Measurements from ENCODE around the gene C4A. TPM values are rescaled to one million over a fixed set of nuclear protein-coding genes. Genes with fewer than 3 reads are reported as not detected.
"Not testable (repeated sequence)": the region's sequence is repeated elsewhere in the genome, so short reads cannot be mapped to it uniquely, and the experiment has no call there.

The C4A gene
- total and polyA plus RNA-seq, 2 of the 8 experiments (the other 6 are each of a cell fraction or from before 2014, with no cell fraction given), result 0.62 to 2.4 TPM

- H2BK12ac ChIP-seq (ENCODE audit: low read depth, low read length); H3K4ac ChIP-seq (replicated peaks; ENCODE audit: insufficient read length, low read depth, low read length); H2BK15ac ChIP-seq (ENCODE audit: low read length); H4K5ac ChIP-seq (ENCODE audit: insufficient read length, low read depth, low read length); H3K36me3 ChIP-seq (ENCODE audit: control insufficient read depth in 2 of 4, insufficient read depth in 4 of 4, low read length in 3 of 4); H3K4me3 ChIP-seq (ENCODE audit: extremely low read depth in 1 of 4, insufficient read depth in 2 of 4, low read depth in 3 of 4, low read length in 4 of 4); CTCF ChIA-PET (ENCODE audit: partially characterized antibody); H4K20me1 ChIP-seq (replicated peaks in 1 of 2; ENCODE audit: control insufficient read depth in 1 of 2, insufficient read depth in 2 of 2, low read length in 2 of 2); FAIRE-seq; DNase-seq (ENCODE audit: low read depth in 1 of 2, low spot score in 2 of 2); H3K56ac ChIP-seq (replicated peaks; ENCODE audit: insufficient read length, low read depth, low read length); H4K8ac ChIP-seq (ENCODE audit: extremely low read depth, insufficient read depth, low read length); H2BK120ac ChIP-seq (replicated peaks; ENCODE audit: low read depth, low read length); POLR2A ChIA-PET (ENCODE audit: partially characterized antibody); H2BK5ac ChIP-seq (ENCODE audit: low read depth, low read length); H3K4me2 ChIP-seq (ENCODE audit: insufficient read depth in 1 of 2, low read depth in 2 of 2, low read length in 2 of 2); H3K9ac ChIP-seq (replicated peaks in 1 of 4; ENCODE audit: extremely low read depth in 1 of 4, low read depth in 3 of 4, low read length in 3 of 4); H2AK5ac ChIP-seq (ENCODE audit: low read depth, low read length); H3K27me3 ChIP-seq (replicated peaks in 1 of 4; ENCODE audit: control insufficient read depth in 3 of 4, extremely low read depth in 1 of 4, insufficient read depth in 3 of 4, low read length in 3 of 4); H3K27ac ChIP-seq (ENCODE audit: low read depth, low read length); H3K9me3 ChIP-seq (ENCODE audit: insufficient read depth in 2 of 2, low read depth in 1 of 2, low read length in 1 of 2); H4K91ac ChIP-seq (replicated peaks; ENCODE audit: insufficient read length, low read length); H3K23me2 ChIP-seq (ENCODE audit: low read depth, low read length); H2AFZ ChIP-seq (ENCODE audit: low read length); H3K79me1 ChIP-seq (ENCODE audit: low read depth, low read length); H3K23ac ChIP-seq (ENCODE audit: insufficient read length); H3K4me1 ChIP-seq (replicated peaks in 1 of 4; ENCODE audit: control insufficient read depth in 3 of 4, insufficient read depth in 4 of 4, low read length in 3 of 4); H3K14ac ChIP-seq (ENCODE audit: insufficient read length); H2BK20ac ChIP-seq (ENCODE audit: low read length); H3K79me2 ChIP-seq (ENCODE audit: control insufficient read depth in 1 of 2, insufficient read depth in 2 of 2, low read length in 2 of 2); H3K18ac ChIP-seq (ENCODE audit: extremely low read depth, low read length): not testable (repeated sequence)
- no CpG with 5 or more reads among the region's 6 CpGs for WGBS, 2 experiments (ENCODE audit: extremely low coverage in 1 of 2, insufficient coverage in 1 of 2, insufficient read length in 1 of 2, insufficient replicate concordance in 2 of 2, low coverage in 1 of 2, low lambda C conversion rate in 2 of 2, missing lambda C conversion rate in 1 of 2)
Observed at GRCh38 chr6:32014547-32014946, 32.7 kb downstream of the C4A start, which contains the start of gene C4B. C4B (plus strand) TSS chr6:32014795; CDS start chr6:32014846, 51 bp downstream.

- FAIRE-seq; CTCF ChIA-PET (ENCODE audit: partially characterized antibody); H3K79me2 ChIP-seq (ENCODE audit: control insufficient read depth in 1 of 2, insufficient read depth in 2 of 2, low read length in 2 of 2); H3K27ac ChIP-seq (ENCODE audit: low read depth, low read length); H4K91ac ChIP-seq (replicated peaks; ENCODE audit: insufficient read length, low read length); H3K4me3 ChIP-seq (ENCODE audit: extremely low read depth in 1 of 4, insufficient read depth in 2 of 4, low read depth in 3 of 4, low read length in 4 of 4); H4K5ac ChIP-seq (ENCODE audit: insufficient read length, low read depth, low read length); H3K4ac ChIP-seq (replicated peaks; ENCODE audit: insufficient read length, low read depth, low read length); H3K4me2 ChIP-seq (ENCODE audit: insufficient read depth in 1 of 2, low read depth in 2 of 2, low read length in 2 of 2); H2AK5ac ChIP-seq (ENCODE audit: low read depth, low read length); H4K8ac ChIP-seq (ENCODE audit: extremely low read depth, insufficient read depth, low read length); H3K23me2 ChIP-seq (ENCODE audit: low read depth, low read length); H2BK5ac ChIP-seq (ENCODE audit: low read depth, low read length); H3K23ac ChIP-seq (ENCODE audit: insufficient read length); H2BK15ac ChIP-seq (ENCODE audit: low read length); H3K9me3 ChIP-seq (ENCODE audit: insufficient read depth in 2 of 2, low read depth in 1 of 2, low read length in 1 of 2); POLR2A ChIA-PET (ENCODE audit: partially characterized antibody); H3K9ac ChIP-seq (replicated peaks in 1 of 4; ENCODE audit: extremely low read depth in 1 of 4, low read depth in 3 of 4, low read length in 3 of 4); H3K18ac ChIP-seq (ENCODE audit: extremely low read depth, low read length); H2BK12ac ChIP-seq (ENCODE audit: low read depth, low read length); H3K36me3 ChIP-seq (ENCODE audit: control insufficient read depth in 2 of 4, insufficient read depth in 4 of 4, low read length in 3 of 4); H2BK20ac ChIP-seq (ENCODE audit: low read length); H2BK120ac ChIP-seq (replicated peaks; ENCODE audit: low read depth, low read length); H3K27me3 ChIP-seq (replicated peaks in 1 of 4; ENCODE audit: control insufficient read depth in 3 of 4, extremely low read depth in 1 of 4, insufficient read depth in 3 of 4, low read length in 3 of 4); H3K14ac ChIP-seq (ENCODE audit: insufficient read length); H2AFZ ChIP-seq (ENCODE audit: low read length); H4K20me1 ChIP-seq (replicated peaks in 1 of 2; ENCODE audit: control insufficient read depth in 1 of 2, insufficient read depth in 2 of 2, low read length in 2 of 2); H3K79me1 ChIP-seq (ENCODE audit: low read depth, low read length); DNase-seq (ENCODE audit: low read depth in 1 of 2, low spot score in 2 of 2); H3K4me1 ChIP-seq (replicated peaks in 1 of 4; ENCODE audit: control insufficient read depth in 3 of 4, insufficient read depth in 4 of 4, low read length in 3 of 4); H3K56ac ChIP-seq (replicated peaks; ENCODE audit: insufficient read length, low read depth, low read length): not testable (repeated sequence)
- no CpG with 5 or more reads among the region's 10 CpGs for WGBS, 2 experiments (ENCODE audit: extremely low coverage in 1 of 2, insufficient coverage in 1 of 2, insufficient read length in 1 of 2, insufficient replicate concordance in 2 of 2, low coverage in 1 of 2, low lambda C conversion rate in 2 of 2, missing lambda C conversion rate in 1 of 2)
Observed at GRCh38 chr6:32022100-32022499, 40.2 kb downstream of the C4A start.

Data from H1 (cell line).